LNCAP (cell line): Measurements from ENCODE around the gene CDC40.

Source experiments
- CTCF ChIP-seq: fragments of 450-650 bp; IDR thresholded peaks from 2 replicates; pipeline ENCODE4 v1.5.1; 2017; ENCODE audit warnings: mild to moderate bottlenecking

Gene CDC40

GRCh38 chr6:110239526-110240274 is 59.5 kb downstream of the CDC40 start:
- TF ChIP-seq CTCF, result no peak

- TF ChIP-seq CTCF, result no peak
Measured at GRCh38 chr6:110246378-110246777, 66.2 kb downstream of the CDC40 start.

GRCh38 chr6:110246900-110247546 is 66.8 kb downstream of the CDC40 start:
- TF ChIP-seq CTCF, result no peak

- no peak for TF ChIP-seq CTCF
Measured at GRCh38 chr6:110250058-110250457, 69.8 kb downstream of the CDC40 start.

GRCh38 chr6:110250838-110251237 is 70.6 kb downstream of the CDC40 start:
- no peak for TF ChIP-seq CTCF

GRCh38 chr6:110255211-110255750 is 75.1 kb downstream of the CDC40 start:
- TF ChIP-seq CTCF, result no peak

- no peak for TF ChIP-seq CTCF
Measured at GRCh38 chr6:110256366-110256765, 76.1 kb downstream of the CDC40 start.
